DMS53 (cell line): ENCODE results near the gene YWHAE.
A peak's percentile ranks its signal among the peaks of the same experiment; 100 is the strongest.
"Not testable (repeated sequence)": the region's sequence is repeated elsewhere in the genome, so short reads cannot be mapped to it uniquely, and the experiment has no call there.

Experiments used
- DNase-seq: peaks from one replicate; lab custom pipeline; 2025; lab: John Stamatoyannopoulos, UW

The YWHAE gene

GRCh38 chr17:1325766-1326165 lies 74.3 kb downstream of the YWHAE start:
- DNase-seq, result no peak

- DNase-seq, result no peak
Measured at GRCh38 chr17:1324201-1324771, 75.7 kb downstream of the YWHAE start.

- no peak for DNase-seq
Measured at GRCh38 chr17:1323336-1323735, 76.7 kb downstream of the YWHAE start.

GRCh38 chr17:1322480-1322879 lies 77.5 kb downstream of the YWHAE start:
- no peak for DNase-seq

GRCh38 chr17:1322014-1322428 lies 78.0 kb downstream of the YWHAE start:
- DNase-seq, result no peak

- DNase-seq, result no peak
Measured at GRCh38 chr17:1315891-1316403, 84.1 kb downstream of the YWHAE start.

GRCh38 chr17:1315409-1315808 lies 84.6 kb downstream of the YWHAE start:
- DNase-seq, result no peak

GRCh38 chr17:1313270-1314005 lies 86.6 kb downstream of the YWHAE start:
- no peak for DNase-seq

GRCh38 chr17:1312261-1312870 lies 87.7 kb downstream of the YWHAE start:
- no peak for DNase-seq

- not testable (repeated sequence) for DNase-seq
Measured at GRCh38 chr17:1307829-1308228, 92.2 kb downstream of the YWHAE start.

GRCh38 chr17:1304962-1305563 lies 95.0 kb downstream of the YWHAE start:
- no peak for DNase-seq

- DNase-seq, result no peak
Measured at GRCh38 chr17:1304522-1304921, 95.5 kb downstream of the YWHAE start.

GRCh38 chr17:1302761-1303160 lies 97.3 kb downstream of the YWHAE start:
- DNase-seq, result no peak

- DNase-seq, result no peak
Measured at GRCh38 chr17:1301546-1301945, 98.5 kb downstream of the YWHAE start.

GRCh38 chr17:1300371-1300905 lies 99.6 kb downstream of the YWHAE start:
- DNase-seq, result no peak

GRCh38 chr17:1299552-1300370 lies 100.3 kb downstream of the YWHAE start:
- no peak for DNase-seq

- peak; percentile 17 for DNase-seq
Measured at GRCh38 chr17:1298606-1299005, 101.4 kb downstream of the YWHAE start.
